ENCODE measurements around the gene BOD1L1. TPM values are rescaled to one million over a fixed set of nuclear protein-coding genes. Genes with fewer than 3 reads are reported as not detected.

The BOD1L1 gene
- polyA plus RNA-seq, 1 donor from 2014 or later: 43.3 TPM

DNA sequence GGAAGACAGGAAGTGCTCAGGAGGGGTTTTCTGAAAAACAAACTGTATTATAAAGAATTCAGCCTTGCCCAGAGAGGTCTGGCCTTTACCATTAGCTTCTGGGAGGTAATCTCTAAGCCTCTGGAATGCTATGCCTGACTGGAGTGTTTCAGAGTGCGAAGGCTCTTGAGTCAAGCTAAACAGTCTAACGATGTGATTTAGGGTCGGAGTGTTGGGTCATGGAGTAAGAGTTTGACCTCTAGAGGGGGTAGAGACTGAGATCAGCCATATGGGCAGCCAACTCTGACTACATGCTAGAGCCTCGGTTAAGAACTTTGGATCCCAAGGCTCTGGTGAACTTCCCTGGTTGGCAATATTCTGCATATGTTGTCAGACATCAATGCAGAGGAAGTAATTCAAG is 15.0 kb downstream of the BOD1L1 start:
- Histone ChIP-seq H3K9me3 (ENCODE audit: low read length) (no peaks in the 10 kb centered on the region), H3K9ac (ENCODE audit: low read length) (no peak overlapping the region), H3K36me3 (ENCODE audit: insufficient read depth, low read length) (peaks cover 17% of the 10 kb centered on the region), H3F3A (ENCODE audit: insufficient read depth, low read length, poor library complexity, severe bottlenecking) (no peaks in the 10 kb centered on the region), H3K27ac (ENCODE audit: low read length) (no peak overlapping the region), H4K20me1 (ENCODE audit: insufficient read depth) (no peaks in the 10 kb centered on the region), H2AFZ (ENCODE audit: low read depth, low read length) (no peak overlapping the region), H3K4me2 (ENCODE audit: low read length) (no peak overlapping the region), H3K79me2 (replicated peaks; ENCODE audit: insufficient read depth, low read length) (no peaks in the 10 kb centered on the region), H3K4me3 (ENCODE audit: low read length) (no peak overlapping the region), H3K27me3 (ENCODE audit: insufficient read depth, low read depth, low read length) (no peaks in the 10 kb centered on the region), H3K9me2 (ENCODE audit: insufficient read depth, low read length) (no peaks in the 10 kb centered on the region)
- TF ChIP-seq CTCF (IDR thresholded peaks at IDR 0.05; ENCODE audit: poor library complexity, severe bottlenecking): no peak
- no peak for TF ChIP-seq TAF1 (IDR thresholded peaks at IDR 0.05; ENCODE audit: low read depth)
- no peak for TF ChIP-seq SMC3 (conservative IDR thresholded peaks at IDR 0.05; ENCODE audit: poor library complexity)
- no peak for TF ChIP-seq MXI1 (conservative IDR thresholded peaks at IDR 0.05; ENCODE audit: poor library complexity, severe bottlenecking)
- no peak for TF ChIP-seq EP300 (conservative IDR thresholded peaks at IDR 0.05; ENCODE audit: poor library complexity, severe bottlenecking)
- TF ChIP-seq POLR2AphosphoS5 (IDR thresholded peaks at IDR 0.05): no peak
- TF ChIP-seq RAD21 (conservative IDR thresholded peaks at IDR 0.05): no peak

- peaks cover 17% of the 10 kb centered on the region for H3K36me3 ChIP-seq (ENCODE audit: insufficient read depth, low read length)
- TF ChIP-seq CTCF (IDR thresholded peaks at IDR 0.05; ENCODE audit: poor library complexity, severe bottlenecking) (no peak), TAF1 (IDR thresholded peaks at IDR 0.05; ENCODE audit: low read depth) (no peak), SMC3 (conservative IDR thresholded peaks at IDR 0.05; ENCODE audit: poor library complexity) (no peak), POLR2AphosphoS5 (IDR thresholded peaks at IDR 0.05) (no peak)
- TF ChIP-seq, protein P1, sequence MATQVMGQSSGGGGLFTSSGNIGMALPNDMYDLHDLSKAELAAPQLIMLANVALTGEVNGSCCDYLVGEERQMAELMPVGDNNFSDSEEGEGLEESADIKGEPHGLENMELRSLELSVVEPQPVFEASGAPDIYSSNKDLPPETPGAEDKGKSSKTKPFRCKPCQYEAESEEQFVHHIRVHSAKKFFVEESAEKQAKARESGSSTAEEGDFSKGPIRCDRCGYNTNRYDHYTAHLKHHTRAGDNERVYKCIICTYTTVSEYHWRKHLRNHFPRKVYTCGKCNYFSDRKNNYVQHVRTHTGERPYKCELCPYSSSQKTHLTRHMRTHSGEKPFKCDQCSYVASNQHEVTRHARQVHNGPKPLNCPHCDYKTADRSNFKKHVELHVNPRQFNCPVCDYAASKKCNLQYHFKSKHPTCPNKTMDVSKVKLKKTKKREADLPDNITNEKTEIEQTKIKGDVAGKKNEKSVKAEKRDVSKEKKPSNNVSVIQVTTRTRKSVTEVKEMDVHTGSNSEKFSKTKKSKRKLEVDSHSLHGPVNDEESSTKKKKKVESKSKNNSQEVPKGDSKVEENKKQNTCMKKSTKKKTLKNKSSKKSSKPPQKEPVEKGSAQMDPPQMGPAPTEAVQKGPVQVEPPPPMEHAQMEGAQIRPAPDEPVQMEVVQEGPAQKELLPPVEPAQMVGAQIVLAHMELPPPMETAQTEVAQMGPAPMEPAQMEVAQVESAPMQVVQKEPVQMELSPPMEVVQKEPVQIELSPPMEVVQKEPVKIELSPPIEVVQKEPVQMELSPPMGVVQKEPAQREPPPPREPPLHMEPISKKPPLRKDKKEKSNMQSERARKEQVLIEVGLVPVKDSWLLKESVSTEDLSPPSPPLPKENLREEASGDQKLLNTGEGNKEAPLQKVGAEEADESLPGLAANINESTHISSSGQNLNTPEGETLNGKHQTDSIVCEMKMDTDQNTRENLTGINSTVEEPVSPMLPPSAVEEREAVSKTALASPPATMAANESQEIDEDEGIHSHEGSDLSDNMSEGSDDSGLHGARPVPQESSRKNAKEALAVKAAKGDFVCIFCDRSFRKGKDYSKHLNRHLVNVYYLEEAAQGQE (IDR thresholded peaks at IDR 0.05; ENCODE audit: borderline replicate concordance): no peak
- H3F3A ChIP-seq (ENCODE audit: insufficient read depth, low read length, poor library complexity, severe bottlenecking): no peaks in the 10 kb centered on the region
- H4K20me1 ChIP-seq (ENCODE audit: insufficient read depth): no peaks in the 10 kb centered on the region
- H3K79me2 ChIP-seq (replicated peaks; ENCODE audit: insufficient read depth, low read length): no peaks in the 10 kb centered on the region
- no peaks in the 10 kb centered on the region for H3K9me2 ChIP-seq (ENCODE audit: insufficient read depth, low read length)
- H2AFZ ChIP-seq (ENCODE audit: low read depth, low read length): no peak overlapping the region
- H3K27ac ChIP-seq (ENCODE audit: low read length): no peak overlapping the region
- no peak overlapping the region for H3K9ac ChIP-seq (ENCODE audit: low read length)
- no peaks in the 10 kb centered on the region for H3K27me3 ChIP-seq (ENCODE audit: insufficient read depth, low read depth, low read length)
- no peak overlapping the region for H3K4me3 ChIP-seq (ENCODE audit: low read length)
- no peak overlapping the region for H3K4me2 ChIP-seq (ENCODE audit: low read length)
- no peaks in the 10 kb centered on the region for H3K9me3 ChIP-seq (ENCODE audit: low read length)
Measured at GRCh38 chr4:13611283-13611842, 16.2 kb downstream of the BOD1L1 start.

Data from neural cell (in vitro differentiated cells).